Measurements from ENCODE around the gene MYOZ2. TPM values are rescaled to one million over a fixed set of nuclear protein-coding genes. Genes with fewer than 3 reads are reported as not detected.

The MYOZ2 gene
- total RNA-seq, 1 experiment from 2014 or later, result not detected

GRCh38 chr4:119124352-119124751 lies 11.3 kb upstream of the MYOZ2 start:
- no peak for DNase-seq (ENCODE audit: unreplicated experiment)
- Mint-ChIP-seq H3K4me3 (ENCODE audit: unreplicated experiment) (no peak overlapping the region), H3K4me1 (ENCODE audit: insufficient read depth, unreplicated experiment) (no peaks in the 10 kb centered on the region), H3K27me3 (ENCODE audit: insufficient read depth, unreplicated experiment) (no peaks in the 10 kb centered on the region), H3K9me3 (ENCODE audit: unreplicated experiment) (peaks cover 4% of the 10 kb centered on the region), H3K36me3 (ENCODE audit: insufficient read depth, unreplicated experiment) (no peaks in the 10 kb centered on the region), H3K27ac (ENCODE audit: low read depth, unreplicated experiment) (no peak overlapping the region)
- CTCF ChIA-PET, result interaction anchor here (0.6 to 1.3 kb wide), 4 partner anchors 11 to 83 kb away, joined by 3 to 7 read pairs (median 4); partner anchors contain the start of gene MYOZ2
- no peak for TF ChIP-seq CTCF (IDR thresholded peaks at IDR 0.05; ENCODE audit: unreplicated experiment)
- intact Hi-C loops (cut with micrococcal nuclease), result no loop called here
- no TSS peak for BruUV-seq (replicated peaks)
- POLR2A ChIA-PET, result interaction anchor here (1.2 to 1.9 kb wide), 2 partner anchors 10 to 88 kb away, joined by 4 to 5 read pairs; partner anchors contain the start of gene USP53

GRCh38 chr4:119125931-119126330 lies 9.7 kb upstream of the MYOZ2 start:
- BruUV-seq (replicated peaks), result no TSS peak
- Mint-ChIP-seq H3K4me1 (ENCODE audit: insufficient read depth, unreplicated experiment) (peaks cover 6% of the 10 kb centered on the region), H3K36me3 (ENCODE audit: insufficient read depth, unreplicated experiment) (no peaks in the 10 kb centered on the region), H3K4me3 (ENCODE audit: unreplicated experiment) (no peak overlapping the region), H3K27ac (ENCODE audit: low read depth, unreplicated experiment) (no peak overlapping the region), H3K27me3 (ENCODE audit: insufficient read depth, unreplicated experiment) (no peaks in the 10 kb centered on the region), H3K9me3 (ENCODE audit: unreplicated experiment) (no peaks in the 10 kb centered on the region)
- intact Hi-C loops (cut with micrococcal nuclease), result no loop called here
- CTCF ChIA-PET, result no interaction called here
- no peak for DNase-seq (ENCODE audit: unreplicated experiment)
- POLR2A ChIA-PET, result interaction anchor here (0.6 kb wide), 1 partner anchor 22 kb away, joined by 3 read pairs; no protein-coding TSS in a partner anchor
- TF ChIP-seq CTCF (IDR thresholded peaks at IDR 0.05; ENCODE audit: unreplicated experiment), result no peak

GRCh38 chr4:119128148-119128547 lies 7.5 kb upstream of the MYOZ2 start:
- ChIA-PET CTCF (no interaction called here), POLR2A (interaction anchor here (0.6 kb wide), 1 partner anchor 25 kb away, joined by 4 read pairs; no protein-coding TSS in a partner anchor)
- intact Hi-C loops (cut with micrococcal nuclease), result no loop called here
- DNase-seq (ENCODE audit: unreplicated experiment), result no peak
- H3K27me3 Mint-ChIP-seq (ENCODE audit: insufficient read depth, unreplicated experiment), result no peaks in the 10 kb centered on the region
- H3K36me3 Mint-ChIP-seq (ENCODE audit: insufficient read depth, unreplicated experiment), result no peaks in the 10 kb centered on the region
- no peak overlapping the region for H3K27ac Mint-ChIP-seq (ENCODE audit: low read depth, unreplicated experiment)
- H3K4me3 Mint-ChIP-seq (ENCODE audit: unreplicated experiment), result no peak overlapping the region
- no peaks in the 10 kb centered on the region for H3K9me3 Mint-ChIP-seq (ENCODE audit: unreplicated experiment)
- H3K4me1 Mint-ChIP-seq (ENCODE audit: insufficient read depth, unreplicated experiment), result peaks cover 6% of the 10 kb centered on the region
- TF ChIP-seq CTCF (IDR thresholded peaks at IDR 0.05; ENCODE audit: unreplicated experiment), result no peak
- BruUV-seq (replicated peaks), result no TSS peak

- Mint-ChIP-seq H3K27me3 (ENCODE audit: insufficient read depth, unreplicated experiment) (no peaks in the 10 kb centered on the region), H3K4me1 (ENCODE audit: insufficient read depth, unreplicated experiment) (peaks cover 11% of the 10 kb centered on the region), H3K9me3 (ENCODE audit: unreplicated experiment) (no peaks in the 10 kb centered on the region), H3K4me3 (ENCODE audit: unreplicated experiment) (no peak overlapping the region), H3K27ac (ENCODE audit: low read depth, unreplicated experiment) (no peak overlapping the region), H3K36me3 (ENCODE audit: insufficient read depth, unreplicated experiment) (no peaks in the 10 kb centered on the region)
- CTCF ChIA-PET, result interaction anchor here (0.7 kb wide), 1 partner anchor 11 kb away, joined by 5 read pairs; no protein-coding TSS in a partner anchor
- POLR2A ChIA-PET, result no interaction called here
- no peak for TF ChIP-seq CTCF (IDR thresholded peaks at IDR 0.05; ENCODE audit: unreplicated experiment)
- intact Hi-C loops (cut with micrococcal nuclease), result no loop called here
- BruUV-seq (replicated peaks), result no TSS peak
- DNase-seq (ENCODE audit: unreplicated experiment), result no peak
Measured at GRCh38 chr4:119130365-119131065, 5.1 kb upstream of the MYOZ2 start.

Measured in MCF 10A (cell line).